ENCODE results near the gene ACKR2.

GRCh38 chr3:42891042-42891441, 81.8 kb downstream of the ACKR2 start:
- TF ChIP-seq MAX (IDR thresholded peaks at IDR 0.05) (no peak), EZH2 (IDR thresholded peaks at IDR 0.05) (no peak), CTCF (IDR thresholded peaks at IDR 0.05 in 2 of 3, conservative IDR thresholded peaks at IDR 0.05 in 1 of 3; ENCODE audit: borderline replicate concordance in 1 of 3, insufficient read depth in 1 of 3, low read depth in 2 of 3, low read length in 2 of 3) (no peak), JUND (IDR thresholded peaks at IDR 0.05) (no peak)
